VCaP (cell line): ENCODE data around the gene CACNA2D1.

Source experiments
- H3K27ac ChIP-seq: fragments of 450-650 bp; 2 replicates; pipeline ENCODE4 v1.5.1; 2017
- TF ChIP-seq, protein P1 (sequence below): fragments of 450-650 bp; conservative IDR thresholded peaks from 2 replicates; pipeline ENCODE4 v1.5.1; 2017; ENCODE audit warnings: mild to moderate bottlenecking, moderate library complexity

Gene CACNA2D1

GRCh38 chr7:82375713-82376112, 67.9 kb downstream of the CACNA2D1 start:
- TF ChIP-seq, protein P1, sequence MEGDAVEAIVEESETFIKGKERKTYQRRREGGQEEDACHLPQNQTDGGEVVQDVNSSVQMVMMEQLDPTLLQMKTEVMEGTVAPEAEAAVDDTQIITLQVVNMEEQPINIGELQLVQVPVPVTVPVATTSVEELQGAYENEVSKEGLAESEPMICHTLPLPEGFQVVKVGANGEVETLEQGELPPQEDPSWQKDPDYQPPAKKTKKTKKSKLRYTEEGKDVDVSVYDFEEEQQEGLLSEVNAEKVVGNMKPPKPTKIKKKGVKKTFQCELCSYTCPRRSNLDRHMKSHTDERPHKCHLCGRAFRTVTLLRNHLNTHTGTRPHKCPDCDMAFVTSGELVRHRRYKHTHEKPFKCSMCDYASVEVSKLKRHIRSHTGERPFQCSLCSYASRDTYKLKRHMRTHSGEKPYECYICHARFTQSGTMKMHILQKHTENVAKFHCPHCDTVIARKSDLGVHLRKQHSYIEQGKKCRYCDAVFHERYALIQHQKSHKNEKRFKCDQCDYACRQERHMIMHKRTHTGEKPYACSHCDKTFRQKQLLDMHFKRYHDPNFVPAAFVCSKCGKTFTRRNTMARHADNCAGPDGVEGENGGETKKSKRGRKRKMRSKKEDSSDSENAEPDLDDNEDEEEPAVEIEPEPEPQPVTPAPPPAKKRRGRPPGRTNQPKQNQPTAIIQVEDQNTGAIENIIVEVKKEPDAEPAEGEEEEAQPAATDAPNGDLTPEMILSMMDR, result no peak
- peak overlapping the region; percentile 75 for H3K27ac ChIP-seq

DNA sequence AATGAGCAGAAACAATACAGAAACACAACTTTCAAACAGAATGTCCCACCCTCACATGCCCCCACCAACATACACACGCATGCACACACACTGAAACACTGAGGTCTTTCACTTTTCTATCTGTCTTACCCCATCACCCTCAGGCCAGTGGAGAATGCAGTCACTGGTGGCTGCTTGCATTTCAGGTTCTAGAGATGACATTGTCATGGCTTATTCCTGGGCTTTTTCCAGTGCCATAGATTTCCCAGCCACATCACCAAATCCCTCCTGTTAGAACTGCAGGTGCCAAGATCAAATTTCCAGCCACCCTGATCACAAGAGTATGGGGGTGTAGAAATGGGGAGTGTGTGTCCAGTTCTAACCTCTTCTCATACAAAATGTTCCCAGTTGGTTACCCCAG, 68.4 kb downstream of the CACNA2D1 start:
- H3K27ac ChIP-seq, result peak overlapping the region; percentile 75
- TF ChIP-seq, protein P1, result no peak

DNA sequence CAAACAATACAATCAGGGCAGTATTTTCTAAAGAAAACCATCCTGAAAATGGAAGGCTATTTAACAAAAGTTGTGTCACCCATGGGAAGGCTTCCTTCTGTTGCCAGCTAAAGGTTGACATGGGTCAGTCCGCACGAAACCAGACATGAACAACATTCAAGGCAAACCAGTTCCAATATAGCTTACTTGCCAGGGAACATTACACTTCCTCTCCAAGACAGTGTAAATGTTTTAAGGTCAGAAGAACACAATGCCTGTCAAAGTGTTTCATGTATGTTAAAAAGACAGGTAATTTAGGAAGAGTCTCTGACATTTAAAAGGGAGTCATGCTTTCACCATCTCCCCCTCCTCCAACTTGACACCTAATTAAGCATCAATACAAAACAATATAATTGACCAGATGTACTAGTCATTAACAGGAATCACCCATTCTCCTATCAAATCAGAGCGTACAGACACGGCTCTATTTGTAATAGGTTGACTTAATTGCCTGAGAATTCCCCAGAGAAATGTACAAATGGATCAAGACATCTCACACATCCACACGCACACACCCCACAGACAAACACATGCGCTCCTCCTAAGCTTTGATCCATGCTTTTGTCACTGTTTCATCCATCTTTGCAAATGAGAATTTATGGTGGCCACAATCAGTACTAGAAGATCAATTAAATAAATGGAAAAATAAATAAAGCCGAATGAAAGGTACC, 69.5 kb downstream of the CACNA2D1 start:
- TF ChIP-seq, protein P1, result no peak
- peak overlapping the region; percentile 75 for H3K27ac ChIP-seq

DNA sequence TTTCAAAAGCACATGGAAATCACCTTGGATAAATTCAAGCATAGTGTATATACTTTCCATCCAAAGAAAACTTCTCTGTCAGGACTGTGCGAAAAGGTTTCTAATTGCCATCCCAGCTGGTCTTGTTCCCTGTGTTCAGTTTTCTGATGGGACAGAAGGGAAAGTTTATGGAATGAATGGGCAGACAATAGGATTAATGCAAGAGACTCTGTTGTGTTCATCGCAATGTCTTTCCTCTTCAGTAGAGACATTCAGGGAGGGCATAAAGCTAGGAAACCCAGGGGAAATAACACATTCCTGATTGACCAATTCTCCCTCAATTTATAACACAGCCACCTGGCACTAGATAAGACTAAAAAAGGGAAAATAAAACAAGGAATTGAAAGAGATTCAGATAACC, 78.9 kb downstream of the CACNA2D1 start:
- TF ChIP-seq, protein P1, result no peak
- no peak overlapping the region for H3K27ac ChIP-seq

DNA sequence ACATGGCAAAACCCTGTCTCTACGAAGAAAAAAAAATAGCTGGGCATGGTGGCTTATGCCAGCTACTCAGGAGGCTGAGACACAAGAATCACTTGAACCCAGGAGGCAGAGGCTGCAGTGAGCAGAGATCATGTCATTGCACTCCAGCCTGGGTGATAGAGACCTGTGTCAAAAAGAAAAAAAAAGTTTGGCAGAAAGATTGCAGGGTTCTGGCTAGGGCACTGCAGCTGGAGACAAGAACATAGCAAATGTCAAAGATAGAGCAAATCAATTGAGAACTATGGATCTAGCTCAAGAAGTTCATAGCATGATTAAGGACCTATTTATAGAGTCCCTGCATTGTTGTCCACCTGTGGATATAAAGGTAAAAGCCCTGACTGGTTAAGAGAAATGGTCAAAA, 79.5 kb downstream of the CACNA2D1 start:
- TF ChIP-seq, protein P1, result no peak
- no peak overlapping the region for H3K27ac ChIP-seq

- TF ChIP-seq, protein P1, result no peak
- H3K27ac ChIP-seq, result no peak overlapping the region
These were observed 81.4 kb downstream of the CACNA2D1 start for GRCh38 chr7:82362129-82362706.

GRCh38 chr7:82360591-82361368, 82.8 kb downstream of the CACNA2D1 start:
- no peak overlapping the region for H3K27ac ChIP-seq
- TF ChIP-seq, protein P1, result no peak
